ENCODE data around the gene NTM. TPM values are rescaled to one million over a fixed set of nuclear protein-coding genes. Genes with fewer than 3 reads are reported as not detected.

The NTM gene
- total and polyA plus RNA-seq, 8 donors: 0.04 to 4.4 (median 0.50) TPM

GRCh38 chr11:131664816-131665215 lies 294.4 kb downstream of the NTM start:
- Histone ChIP-seq H3K4me3 (no peak overlapping the region), H3K27ac (no peak overlapping the region), H3K4me1 (no peaks in the 10 kb centered on the region), H3K36me3 (no peaks in the 10 kb centered on the region), H3K9me3 (no peaks in the 10 kb centered on the region), H3K27me3 (no peaks in the 10 kb centered on the region)
- no peak for ATAC-seq
- intact Hi-C loops (cut with DNase I): no loop called here
- DNase-seq: no peak
- 69 to 74% methylated on average over 11 of the region's 11 CpGs for WGBS, 2 donors
- no peak for TF ChIP-seq CTCF (IDR thresholded peaks at IDR 0.05)
- FAIRE-seq: no peak

- intact Hi-C loops (cut with DNase I): no loop called here
- 63 to 70% methylated on average over 8 of the region's 8 CpGs for WGBS, 2 donors
These were observed 295.0 kb downstream of the NTM start for GRCh38 chr11:131665344-131665968.

GRCh38 chr11:131666006-131666405 lies 295.6 kb downstream of the NTM start:
- intact Hi-C loops (cut with DNase I): no loop called here
- WGBS, 2 donors: 75 to 77% methylated on average over 1 of the region's 1 CpG

More at GRCh38 chr11:131665344-131665968, 295.0 kb downstream of the NTM start:
- no peak for ATAC-seq
- H3K27me3 ChIP-seq: no peaks in the 10 kb centered on the region
- FAIRE-seq: no peak
- no peaks in the 10 kb centered on the region for H3K4me1 ChIP-seq
- TF ChIP-seq CTCF (IDR thresholded peaks at IDR 0.05): no peak
- no peaks in the 10 kb centered on the region for H3K9me3 ChIP-seq
- H3K4me3 ChIP-seq: no peak overlapping the region
- H3K27ac ChIP-seq: no peak overlapping the region
- DNase-seq: no peak
- no peaks in the 10 kb centered on the region for H3K36me3 ChIP-seq

GRCh38 chr11:131666617-131667016 lies 296.2 kb downstream of the NTM start:
- Histone ChIP-seq H3K9me3 (no peaks in the 10 kb centered on the region), H3K4me3 (no peak overlapping the region), H3K4me1 (no peaks in the 10 kb centered on the region), H3K36me3 (no peaks in the 10 kb centered on the region), H3K27ac (no peak overlapping the region), H3K27me3 (no peaks in the 10 kb centered on the region)
- ATAC-seq: no peak
- WGBS, 2 donors: 66 to 72% methylated on average over 5 of the region's 5 CpGs
- no peak for FAIRE-seq
- TF ChIP-seq CTCF (IDR thresholded peaks at IDR 0.05): no peak
- no peak for DNase-seq
- intact Hi-C loops (cut with DNase I): no loop called here

More at GRCh38 chr11:131666006-131666405, 295.6 kb downstream of the NTM start:
- Histone ChIP-seq H3K9me3 (no peaks in the 10 kb centered on the region), H3K27me3 (no peaks in the 10 kb centered on the region), H3K4me3 (no peak overlapping the region), H3K4me1 (no peaks in the 10 kb centered on the region), H3K36me3 (no peaks in the 10 kb centered on the region), H3K27ac (no peak overlapping the region)
- DNase-seq (no peak), FAIRE-seq (no peak), ATAC-seq (no peak)
- TF ChIP-seq CTCF (IDR thresholded peaks at IDR 0.05): no peak

GRCh38 chr11:131667566-131667965 lies 297.2 kb downstream of the NTM start:
- H3K36me3 ChIP-seq: no peaks in the 10 kb centered on the region
- 52 to 68% methylated on average over 4 of the region's 4 CpGs for WGBS, 2 donors
- ATAC-seq (no peak), DNase-seq (no peak), FAIRE-seq (no peak)
- no peak for TF ChIP-seq CTCF (IDR thresholded peaks at IDR 0.05)
- intact Hi-C loops (cut with DNase I): no loop called here
- H3K9me3 ChIP-seq: no peaks in the 10 kb centered on the region
- H3K27ac ChIP-seq: no peak overlapping the region
- H3K4me3 ChIP-seq: no peak overlapping the region
- no peaks in the 10 kb centered on the region for H3K27me3 ChIP-seq
- no peaks in the 10 kb centered on the region for H3K4me1 ChIP-seq
